Neural cell (in vitro differentiated cells): ENCODE data around the gene ENO1. TPM values are rescaled to one million over a fixed set of nuclear protein-coding genes. Genes with fewer than 3 reads are reported as not detected.

Experiments used
- H2AFZ ChIP-seq: fragments of 200-600, 300-800 bp; sonication (generic), shearing (Covaris generic); 2 replicates; pipeline ENCODE4 v1.6.0; 2014; ENCODE audit warnings: low read depth, mild to moderate bottlenecking, antibody characterized with exemption, low read length, moderate library complexity
- H3F3A ChIP-seq: fragments of 200-600 bp; shearing (Covaris generic); 2 replicates; pipeline ENCODE4 v1.6.1; 2016; ENCODE audit warnings: mild to moderate bottlenecking, moderate library complexity, mixed read lengths, antibody characterized with exemption, low read length; ENCODE audit not compliant: insufficient read depth, poor library complexity, severe bottlenecking
- H3K27ac ChIP-seq: fragments of 200-600, 300-800 bp; sonication (generic), shearing (Covaris generic); 2 replicates; pipeline ENCODE4 v1.5.1; 2014; ENCODE audit warnings: mild to moderate bottlenecking, low read length, moderate library complexity
- H3K27me3 ChIP-seq: fragments of 300-800, 200-600 bp; sonication (generic), shearing (Covaris generic); 2 replicates; pipeline ENCODE4 v1.6.0; 2014; ENCODE audit warnings: mild to moderate bottlenecking, low read depth, low read length, moderate library complexity; ENCODE audit not compliant: insufficient read depth
- H3K36me3 ChIP-seq: fragments of 300-800, 200-600 bp; sonication (generic), shearing (Covaris generic); 2 replicates; pipeline ENCODE4 v1.5.1; 2014; ENCODE audit warnings: mild to moderate bottlenecking, antibody characterized with exemption, low read length, moderate library complexity; ENCODE audit not compliant: insufficient read depth
- H3K4me2 ChIP-seq: fragments of 300-800, 200-600 bp; sonication (generic), shearing (Covaris generic); 2 replicates; pipeline ENCODE4 v1.6.0; 2014; ENCODE audit warnings: mild to moderate bottlenecking, low read length
- H3K4me3 ChIP-seq: fragments of 300-800, 200-600 bp; sonication (generic), shearing (Covaris generic); 2 replicates; pipeline ENCODE4 v1.5.1; 2014; ENCODE audit warnings: mild to moderate bottlenecking, low read length, moderate library complexity
- H3K79me2 ChIP-seq: fragments of 200-600 bp; shearing (Covaris generic); replicated peaks from 2 replicates; pipeline ENCODE4 v1.6.0; 2014; ENCODE audit warnings: mild to moderate bottlenecking, low read length, moderate library complexity; ENCODE audit not compliant: insufficient read depth
- H3K9ac ChIP-seq: fragments of 300-800, 200-600 bp; sonication (generic), shearing (Covaris generic); 2 replicates; pipeline ENCODE4 v1.6.1; 2016; ENCODE audit warnings: mild to moderate bottlenecking, low read length, mixed read lengths
- H3K9me2 ChIP-seq: fragments of 200-600 bp; shearing (Covaris generic); 2 replicates; pipeline ENCODE4 v1.6.1; 2016; ENCODE audit warnings: mild to moderate bottlenecking, low read length, mixed read lengths; ENCODE audit not compliant: insufficient read depth
- H3K9me3 ChIP-seq: fragments of 200-600, 300-800 bp; sonication (generic), shearing (Covaris generic); 2 replicates; pipeline ENCODE4 v1.6.1; 2016; ENCODE audit warnings: mild to moderate bottlenecking, mixed run types, low read length, moderate library complexity, mixed read lengths
- H4K20me1 ChIP-seq: fragments of 200-600 bp; shearing (Covaris generic); 2 replicates; pipeline ENCODE4 v1.6.1; 2016; ENCODE audit warnings: mild to moderate bottlenecking, mixed run types; ENCODE audit not compliant: insufficient read depth
- EP300 ChIP-seq: fragments of 450-650 bp; conservative IDR thresholded peaks from 2 replicates; pipeline ENCODE4 v1.6.1; 2014; ENCODE audit warnings: antibody characterized with exemption, mild to moderate bottlenecking, moderate library complexity; ENCODE audit not compliant: poor library complexity, severe bottlenecking
- EZH2 ChIP-seq: fragments of 200-600, 300-800 bp; shearing (Covaris generic), sonication (generic); IDR thresholded peaks from 2 replicates; pipeline ENCODE4 v1.6.1; 2014; ENCODE audit warnings: antibody characterized with exemption, low read length, borderline replicate concordance, mild to moderate bottlenecking; ENCODE audit not compliant: insufficient read depth, poor library complexity, severe bottlenecking
- MXI1 ChIP-seq: fragments of 450-650 bp; conservative IDR thresholded peaks from 2 replicates; pipeline ENCODE4 v1.6.1; 2014; ENCODE audit warnings: antibody characterized with exemption, mild to moderate bottlenecking; ENCODE audit not compliant: poor library complexity, severe bottlenecking
- POLR2AphosphoS5 ChIP-seq: IDR thresholded peaks from 2 replicates; pipeline ENCODE4 v1.6.1; 2012
- RAD21 ChIP-seq: fragments of 450-650 bp; conservative IDR thresholded peaks from 2 replicates; pipeline ENCODE4 v1.6.1; 2014; ENCODE audit warnings: antibody characterized with exemption, mild to moderate bottlenecking, moderate library complexity
- SMC3 ChIP-seq: fragments of 450-650 bp; conservative IDR thresholded peaks from 2 replicates; pipeline ENCODE4 v1.6.1; 2014; ENCODE audit warnings: antibody characterized with exemption, mild to moderate bottlenecking, moderate library complexity; ENCODE audit not compliant: poor library complexity
- TAF1 ChIP-seq: IDR thresholded peaks from 2 replicates; pipeline ENCODE4 v1.6.1; 2012; ENCODE audit warnings: low read depth
- polyA plus RNA-seq: library from polyadenylated mRNA; depleted of rRNA; stranded (reverse); fragments of >200 nt; gene quantifications from 2 replicates; pipeline ENCODE4 v1.2.3, GENCODE V29; 2014
- TF ChIP-seq, protein P1 (sequence below): fragments of 450-650 bp; IDR thresholded peaks from 2 replicates; pipeline ENCODE4 v1.5.1; 2014; ENCODE audit warnings: antibody characterized with exemption, mild to moderate bottlenecking, moderate library complexity; ENCODE audit not compliant: poor library complexity, severe bottlenecking
- TF ChIP-seq, protein P2 (sequence below): IDR thresholded peaks from 2 replicates; pipeline ENCODE4 v1.6.1; 2012; ENCODE audit warnings: borderline replicate concordance

Gene ENO1
- polyA plus RNA-seq, 1 donor from 2014 or later, result 199 TPM

DNA sequence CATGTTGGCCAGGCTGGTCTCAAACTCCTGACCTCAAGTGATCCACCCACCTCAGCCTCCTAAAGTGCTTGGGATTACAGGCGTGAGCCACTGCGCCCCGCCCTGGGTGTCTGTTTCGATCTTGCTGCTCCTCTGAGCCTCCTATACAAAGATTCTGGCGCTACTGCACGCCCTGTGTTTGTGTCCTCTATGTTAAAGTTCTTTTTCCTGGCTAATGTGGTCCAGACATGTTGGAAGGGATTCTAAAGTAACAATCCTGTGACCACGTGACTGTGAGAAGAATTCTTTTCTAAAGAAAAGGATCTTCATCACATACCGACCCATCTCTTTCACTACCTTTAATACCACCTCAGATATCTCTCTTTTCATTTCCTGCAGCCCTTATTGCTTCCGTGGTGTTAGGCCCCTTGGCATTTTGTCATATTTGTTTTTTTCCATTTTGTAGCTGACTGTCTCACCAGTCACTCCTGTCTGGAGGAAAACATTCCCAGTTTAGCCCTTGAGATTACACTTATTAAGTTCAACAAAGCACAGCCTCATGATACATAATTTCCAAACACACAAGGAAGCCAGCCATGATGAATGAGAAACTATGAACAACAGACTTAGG lies 27.2 kb upstream of the ENO1 start:
- H4K20me1 ChIP-seq, result no peaks in the 10 kb centered on the region
- H3K9me3 ChIP-seq, result no peaks in the 10 kb centered on the region
- H3K4me2 ChIP-seq, result no peak overlapping the region
- H3K27ac ChIP-seq, result no peak overlapping the region
- no peaks in the 10 kb centered on the region for H3F3A ChIP-seq
- no peak for TF ChIP-seq EP300
- no peak for TF ChIP-seq TAF1
- TF ChIP-seq MXI1, result no peak
- no peak for TF ChIP-seq EZH2
- TF ChIP-seq RAD21, result no peak
- no peak for TF ChIP-seq SMC3
- TF ChIP-seq, protein P1, sequence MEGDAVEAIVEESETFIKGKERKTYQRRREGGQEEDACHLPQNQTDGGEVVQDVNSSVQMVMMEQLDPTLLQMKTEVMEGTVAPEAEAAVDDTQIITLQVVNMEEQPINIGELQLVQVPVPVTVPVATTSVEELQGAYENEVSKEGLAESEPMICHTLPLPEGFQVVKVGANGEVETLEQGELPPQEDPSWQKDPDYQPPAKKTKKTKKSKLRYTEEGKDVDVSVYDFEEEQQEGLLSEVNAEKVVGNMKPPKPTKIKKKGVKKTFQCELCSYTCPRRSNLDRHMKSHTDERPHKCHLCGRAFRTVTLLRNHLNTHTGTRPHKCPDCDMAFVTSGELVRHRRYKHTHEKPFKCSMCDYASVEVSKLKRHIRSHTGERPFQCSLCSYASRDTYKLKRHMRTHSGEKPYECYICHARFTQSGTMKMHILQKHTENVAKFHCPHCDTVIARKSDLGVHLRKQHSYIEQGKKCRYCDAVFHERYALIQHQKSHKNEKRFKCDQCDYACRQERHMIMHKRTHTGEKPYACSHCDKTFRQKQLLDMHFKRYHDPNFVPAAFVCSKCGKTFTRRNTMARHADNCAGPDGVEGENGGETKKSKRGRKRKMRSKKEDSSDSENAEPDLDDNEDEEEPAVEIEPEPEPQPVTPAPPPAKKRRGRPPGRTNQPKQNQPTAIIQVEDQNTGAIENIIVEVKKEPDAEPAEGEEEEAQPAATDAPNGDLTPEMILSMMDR, result no peak
- TF ChIP-seq POLR2AphosphoS5, result no peak
- H2AFZ ChIP-seq, result no peak overlapping the region
- H3K4me3 ChIP-seq, result no peak overlapping the region
- H3K36me3 ChIP-seq, result no peaks in the 10 kb centered on the region
- no peaks in the 10 kb centered on the region for H3K79me2 ChIP-seq
- no peaks in the 10 kb centered on the region for H3K27me3 ChIP-seq
- no peaks in the 10 kb centered on the region for H3K9me2 ChIP-seq
- no peak overlapping the region for H3K9ac ChIP-seq

DNA sequence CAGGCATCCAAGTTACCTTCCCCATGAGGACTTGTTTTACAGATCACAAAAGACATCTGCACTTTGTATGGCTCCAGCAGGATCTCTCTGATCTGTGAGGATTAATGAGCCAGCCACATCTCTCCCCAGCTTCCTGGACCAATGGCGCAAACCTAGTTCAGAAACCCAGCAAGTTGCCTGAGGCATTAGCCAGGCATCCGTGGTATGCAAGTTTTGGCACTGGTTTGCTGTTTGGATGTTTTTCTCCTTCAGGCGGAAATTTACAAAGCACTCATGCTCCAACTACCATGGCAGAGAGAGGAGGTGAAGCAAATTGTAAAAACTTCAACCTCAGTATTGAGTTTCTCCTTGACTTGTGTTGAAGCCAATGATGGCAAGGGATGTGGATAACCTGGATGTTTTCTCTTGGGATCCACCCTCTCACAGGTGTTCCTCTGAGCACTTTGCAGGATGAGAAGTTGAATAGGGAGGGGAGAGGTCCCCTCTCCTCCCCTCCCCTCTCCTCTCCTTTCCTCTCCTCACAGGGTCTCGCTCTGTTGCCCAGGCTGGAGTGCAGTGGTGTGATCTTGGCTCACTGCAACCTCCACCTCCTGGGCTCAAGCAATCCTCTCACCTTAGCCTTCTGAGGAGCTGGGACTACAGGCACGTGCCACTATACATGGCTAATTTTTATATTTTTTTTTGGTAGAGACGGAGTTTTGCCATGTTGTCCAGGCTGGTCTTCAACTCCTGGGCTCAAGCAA lies 25.6 kb upstream of the ENO1 start:
- no peaks in the 10 kb centered on the region for H3K9me3 ChIP-seq
- no peaks in the 10 kb centered on the region for H3K36me3 ChIP-seq
- H2AFZ ChIP-seq, result no peak overlapping the region
- H4K20me1 ChIP-seq, result no peaks in the 10 kb centered on the region
- no peak overlapping the region for H3K4me2 ChIP-seq
- H3K4me3 ChIP-seq, result no peak overlapping the region
- no peaks in the 10 kb centered on the region for H3K27me3 ChIP-seq
- no peaks in the 10 kb centered on the region for H3F3A ChIP-seq
- no peaks in the 10 kb centered on the region for H3K79me2 ChIP-seq
- TF ChIP-seq POLR2AphosphoS5 (no peak), EP300 (no peak), RAD21 (no peak), SMC3 (no peak), MXI1 (no peak), TAF1 (no peak), EZH2 (no peak)
- TF ChIP-seq, protein P2, sequence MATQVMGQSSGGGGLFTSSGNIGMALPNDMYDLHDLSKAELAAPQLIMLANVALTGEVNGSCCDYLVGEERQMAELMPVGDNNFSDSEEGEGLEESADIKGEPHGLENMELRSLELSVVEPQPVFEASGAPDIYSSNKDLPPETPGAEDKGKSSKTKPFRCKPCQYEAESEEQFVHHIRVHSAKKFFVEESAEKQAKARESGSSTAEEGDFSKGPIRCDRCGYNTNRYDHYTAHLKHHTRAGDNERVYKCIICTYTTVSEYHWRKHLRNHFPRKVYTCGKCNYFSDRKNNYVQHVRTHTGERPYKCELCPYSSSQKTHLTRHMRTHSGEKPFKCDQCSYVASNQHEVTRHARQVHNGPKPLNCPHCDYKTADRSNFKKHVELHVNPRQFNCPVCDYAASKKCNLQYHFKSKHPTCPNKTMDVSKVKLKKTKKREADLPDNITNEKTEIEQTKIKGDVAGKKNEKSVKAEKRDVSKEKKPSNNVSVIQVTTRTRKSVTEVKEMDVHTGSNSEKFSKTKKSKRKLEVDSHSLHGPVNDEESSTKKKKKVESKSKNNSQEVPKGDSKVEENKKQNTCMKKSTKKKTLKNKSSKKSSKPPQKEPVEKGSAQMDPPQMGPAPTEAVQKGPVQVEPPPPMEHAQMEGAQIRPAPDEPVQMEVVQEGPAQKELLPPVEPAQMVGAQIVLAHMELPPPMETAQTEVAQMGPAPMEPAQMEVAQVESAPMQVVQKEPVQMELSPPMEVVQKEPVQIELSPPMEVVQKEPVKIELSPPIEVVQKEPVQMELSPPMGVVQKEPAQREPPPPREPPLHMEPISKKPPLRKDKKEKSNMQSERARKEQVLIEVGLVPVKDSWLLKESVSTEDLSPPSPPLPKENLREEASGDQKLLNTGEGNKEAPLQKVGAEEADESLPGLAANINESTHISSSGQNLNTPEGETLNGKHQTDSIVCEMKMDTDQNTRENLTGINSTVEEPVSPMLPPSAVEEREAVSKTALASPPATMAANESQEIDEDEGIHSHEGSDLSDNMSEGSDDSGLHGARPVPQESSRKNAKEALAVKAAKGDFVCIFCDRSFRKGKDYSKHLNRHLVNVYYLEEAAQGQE, result no peak
- TF ChIP-seq, protein P1, result no peak
- no peak overlapping the region for H3K27ac ChIP-seq
- H3K9ac ChIP-seq, result no peak overlapping the region
- no peaks in the 10 kb centered on the region for H3K9me2 ChIP-seq
